Gastrocnemius medialis (tissue), 4 donors: Measurements from ENCODE around the gene ZNF787. TPM values are rescaled to one million over a fixed set of nuclear protein-coding genes. Genes with fewer than 3 reads are reported as not detected.

Source experiments
- ATAC-seq, 2 donors: fragments of 150-250 bp; one replicate each; pipeline ENCODE4 v1.9.1; 2016
- DNase-seq, 2 donors: peaks; one replicate each; pipeline ENCODE4 v3.0.0-alpha.2; 2019
- H3K27ac ChIP-seq, 4 donors: fragments of 200-600 bp; sonication (generic); 1 replicate in 1 of 4; 2 replicates in 3 of 4; pipeline ENCODE4 v1.5.1; 2016 to 2018; ENCODE audit warnings: mild to moderate bottlenecking in 2 of 4, moderate library complexity in 1 of 4
- H3K27me3 ChIP-seq, 3 donors: fragments of 200-600 bp; sonication (generic) in 2 of 3; 1 replicate in 1 of 3; 2 replicates in 2 of 3; pipeline versions ENCODE4 v1.5.1 to v1.6.0; 2016 to 2019; ENCODE audit warnings: mild to moderate bottlenecking in 1 of 3, moderate library complexity in 1 of 3
- H3K36me3 ChIP-seq, 2 donors: fragments of 200-600 bp; sonication (generic) in 1 of 2; one replicate each; pipeline ENCODE4 v1.5.1; 2017 to 2018
- H3K4me1 ChIP-seq, 2 donors: fragments of 200-600 bp; sonication (generic) in 1 of 2; one replicate each; pipeline ENCODE4 v1.5.1; 2016 to 2017; ENCODE audit warnings: mild to moderate bottlenecking in 2 of 2
- H3K4me3 ChIP-seq, 4 donors: fragments of 200-600 bp; sonication (generic) in 3 of 4; 1 replicate in 1 of 4; 2 replicates in 3 of 4; pipeline ENCODE4 v1.5.1; 2016 to 2019; ENCODE audit warnings: mild to moderate bottlenecking in 2 of 4
- H3K9me3 ChIP-seq, 3 donors: fragments of 200-600 bp; sonication (generic) in 2 of 3; 1 replicate in 1 of 3; 2 replicates in 2 of 3; pipeline ENCODE4 v1.5.1; 2016 to 2019
- POLR2A ChIP-seq, 2 donors: fragments of 450-650 bp; IDR thresholded peaks; one replicate each; pipeline ENCODE4 v1.6.1; 2017; ENCODE audit warnings: antibody characterized with exemption in 2 of 2, mild to moderate bottlenecking in 2 of 2, moderate library complexity in 2 of 2
- in situ Hi-C, 4 donors: fragments of 200-750 bp; cut with MboI; loops; one replicate each; pipeline versions ENCODE4 v1.15.0 to v1.8.0; 2017; ENCODE audit warnings: low sequenced_read_pairs in 4 of 4
- intact Hi-C: fragments of 100-400 bp; cut with DNase I; formaldehyde crosslinking; loops from one replicate; pipeline ENCODE4 v1.15.1; 2023; ENCODE audit warnings: low total_unique reads
- total RNA-seq, 4 donors: library from RNA; depleted of rRNA; stranded (reverse); fragments of >200 nt; gene quantifications; one replicate each; pipeline versions ENCODE4 v1.1.0 to v1.2.3, GENCODE V29; 2016
- TF ChIP-seq, protein P1 (sequence below), 5 experiments: fragments of 450-650 bp in 3 of 5; fragments of 200-600 bp in 2 of 5; sonication (generic) in 2 of 5; IDR thresholded peaks in 4 of 5; conservative IDR thresholded peaks in 1 of 5; 1 replicate in 4 of 5; 2 replicates in 1 of 5; pipeline ENCODE4 v1.5.1; 2016 to 2019; ENCODE audit warnings: antibody characterized with exemption in 5 of 5, mild to moderate bottlenecking in 3 of 5, moderate library complexity in 3 of 5

ZNF787 gene
- total RNA-seq, 4 donors from 2014 or later: 16.7 to 43.0 (median 26.5) TPM

DNA sequence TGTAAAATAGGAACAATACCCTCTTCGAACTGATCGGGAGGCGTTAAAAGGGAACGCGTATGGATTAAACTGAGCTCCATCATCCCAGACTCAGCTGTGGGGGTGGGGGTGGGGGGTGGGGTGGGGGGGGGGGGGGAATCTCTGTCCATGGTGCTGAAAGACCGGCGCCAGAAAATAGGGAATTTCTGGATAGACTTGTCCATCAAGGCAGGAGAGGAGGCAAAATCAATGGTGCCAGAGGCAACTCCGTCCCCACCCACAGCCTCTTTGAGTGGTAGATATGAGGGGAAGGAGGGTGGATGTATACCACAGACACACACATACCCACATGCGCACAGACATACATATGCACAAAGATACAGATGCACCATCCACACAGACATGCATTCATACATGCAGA is 37.4 kb downstream of the ZNF787 start:
- DNase-seq: no peak
- TF ChIP-seq, protein P1, sequence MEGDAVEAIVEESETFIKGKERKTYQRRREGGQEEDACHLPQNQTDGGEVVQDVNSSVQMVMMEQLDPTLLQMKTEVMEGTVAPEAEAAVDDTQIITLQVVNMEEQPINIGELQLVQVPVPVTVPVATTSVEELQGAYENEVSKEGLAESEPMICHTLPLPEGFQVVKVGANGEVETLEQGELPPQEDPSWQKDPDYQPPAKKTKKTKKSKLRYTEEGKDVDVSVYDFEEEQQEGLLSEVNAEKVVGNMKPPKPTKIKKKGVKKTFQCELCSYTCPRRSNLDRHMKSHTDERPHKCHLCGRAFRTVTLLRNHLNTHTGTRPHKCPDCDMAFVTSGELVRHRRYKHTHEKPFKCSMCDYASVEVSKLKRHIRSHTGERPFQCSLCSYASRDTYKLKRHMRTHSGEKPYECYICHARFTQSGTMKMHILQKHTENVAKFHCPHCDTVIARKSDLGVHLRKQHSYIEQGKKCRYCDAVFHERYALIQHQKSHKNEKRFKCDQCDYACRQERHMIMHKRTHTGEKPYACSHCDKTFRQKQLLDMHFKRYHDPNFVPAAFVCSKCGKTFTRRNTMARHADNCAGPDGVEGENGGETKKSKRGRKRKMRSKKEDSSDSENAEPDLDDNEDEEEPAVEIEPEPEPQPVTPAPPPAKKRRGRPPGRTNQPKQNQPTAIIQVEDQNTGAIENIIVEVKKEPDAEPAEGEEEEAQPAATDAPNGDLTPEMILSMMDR (IDR thresholded peaks at IDR 0.05 in 4 of 5, conservative IDR thresholded peaks at IDR 0.05 in 1 of 5): no peak
- no peak for TF ChIP-seq POLR2A (IDR thresholded peaks at IDR 0.05)
- intact Hi-C loops: no loop called here

DNA sequence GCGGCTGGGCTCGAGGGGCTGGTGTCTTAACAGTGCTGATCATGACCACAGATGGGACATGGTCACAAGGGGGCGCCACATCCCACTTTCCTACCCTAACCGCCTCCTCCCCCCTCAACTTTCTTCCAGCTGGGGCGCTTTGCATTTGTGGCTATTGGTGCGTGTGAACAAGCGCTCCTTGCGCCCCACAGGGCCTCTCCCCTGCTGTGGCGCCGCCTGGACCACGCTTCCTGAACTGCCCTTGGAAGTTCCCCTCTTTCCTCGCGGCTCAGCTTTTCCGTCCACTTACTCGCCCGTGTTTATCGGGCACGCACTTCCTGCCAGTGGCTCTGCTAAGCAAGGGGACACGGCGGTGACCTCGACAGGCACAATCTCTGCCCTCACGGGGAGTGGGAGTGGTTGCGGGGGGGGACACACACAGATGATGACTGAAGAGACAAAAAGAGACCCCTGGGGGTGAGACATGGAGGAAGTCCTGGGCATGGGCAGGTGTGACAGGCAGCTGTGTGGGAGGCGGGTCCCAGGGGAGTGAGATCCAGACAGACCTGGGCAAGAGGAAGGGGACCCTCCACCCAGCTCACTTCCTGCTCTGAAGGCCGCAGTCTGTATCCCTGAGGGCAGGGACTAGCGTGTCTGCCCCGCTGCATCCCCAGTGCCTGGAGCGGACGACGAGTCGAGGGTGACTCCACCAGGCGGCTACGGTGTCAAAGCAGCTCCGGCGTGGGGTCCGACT is 40.3 kb downstream of the ZNF787 start:
- peak; percentile 43 to 72 for ATAC-seq
- DNase-seq: peak in 1 of 2 donors; percentile 47
- H3K4me1 ChIP-seq: peaks cover 0 to 7% of the 10 kb centered on the region in 2 donors
- TF ChIP-seq, protein P1 (IDR thresholded peaks at IDR 0.05 in 4 of 5, conservative IDR thresholded peaks at IDR 0.05 in 1 of 5): peak; percentile 18 to 58 (median 41)
- no peak for TF ChIP-seq POLR2A (IDR thresholded peaks at IDR 0.05)
- H3K27me3 ChIP-seq: no peaks in the 10 kb centered on the region
- in situ Hi-C loops (loop anchor here in 1 of 4 donors (5.0 kb wide), 1 partner anchor 86 kb away; no protein-coding TSS in a partner anchor), intact Hi-C loops (no loop called here)
- peak overlapping the region; percentile 30 to 45 (median 40) for H3K4me3 ChIP-seq
- no peaks in the 10 kb centered on the region for H3K9me3 ChIP-seq
- no peak overlapping the region for H3K27ac ChIP-seq
- no peaks in the 10 kb centered on the region for H3K36me3 ChIP-seq

More for the DNA sequence above, 37.4 kb downstream of the ZNF787 start:
- no peaks in the 10 kb centered on the region for H3K27me3 ChIP-seq
- no peak overlapping the region for H3K27ac ChIP-seq
- H3K36me3 ChIP-seq: peaks cover 0 to 3% of the 10 kb centered on the region in 2 donors
- in situ Hi-C loops: loop anchor here in 1 of 4 donors (5.0 kb wide), 1 partner anchor 84 kb away; no protein-coding TSS in a partner anchor
- H3K4me1 ChIP-seq: peaks cover 0 to 7% of the 10 kb centered on the region in 2 donors
- H3K9me3 ChIP-seq: no peaks in the 10 kb centered on the region
- no peak for ATAC-seq
- no peak overlapping the region for H3K4me3 ChIP-seq

DNA sequence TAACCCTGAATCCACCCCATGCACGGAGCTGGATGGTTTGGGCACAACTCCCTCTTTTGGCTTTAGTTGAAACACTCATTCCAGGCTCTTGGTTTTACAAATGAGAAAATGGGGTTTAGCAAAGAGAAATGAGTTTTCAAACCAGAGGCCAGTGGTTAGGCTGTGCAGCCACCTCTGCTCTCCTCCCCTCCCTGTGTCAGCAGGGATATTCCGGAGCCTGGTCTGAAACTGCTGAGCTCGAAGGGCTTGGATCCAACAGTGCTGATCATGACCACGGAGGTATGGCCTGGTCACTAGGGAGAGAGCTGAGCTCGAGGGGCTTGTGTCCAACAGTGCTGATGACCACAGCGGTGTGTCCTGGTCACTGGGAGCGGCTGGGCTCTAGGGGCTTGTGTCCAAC is 41.5 kb downstream of the ZNF787 start:
- Histone ChIP-seq H3K36me3 (no peaks in the 10 kb centered on the region), H3K27ac (no peak overlapping the region), H3K4me1 (peaks cover 0 to 7% of the 10 kb centered on the region in 2 donors), H3K27me3 (no peaks in the 10 kb centered on the region), H3K9me3 (no peaks in the 10 kb centered on the region), H3K4me3 (no peak overlapping the region)
- no peak for TF ChIP-seq POLR2A (IDR thresholded peaks at IDR 0.05)
- TF ChIP-seq, protein P1 (IDR thresholded peaks at IDR 0.05 in 4 of 5, conservative IDR thresholded peaks at IDR 0.05 in 1 of 5): no peak
- DNase-seq: no peak
- ATAC-seq: no peak
- in situ Hi-C loops (loop anchor here (5.0 to 10.0 kb wide), 4 partner anchors 85 to 275 kb away; no protein-coding TSS in a partner anchor), intact Hi-C loops (no loop called here)

DNA sequence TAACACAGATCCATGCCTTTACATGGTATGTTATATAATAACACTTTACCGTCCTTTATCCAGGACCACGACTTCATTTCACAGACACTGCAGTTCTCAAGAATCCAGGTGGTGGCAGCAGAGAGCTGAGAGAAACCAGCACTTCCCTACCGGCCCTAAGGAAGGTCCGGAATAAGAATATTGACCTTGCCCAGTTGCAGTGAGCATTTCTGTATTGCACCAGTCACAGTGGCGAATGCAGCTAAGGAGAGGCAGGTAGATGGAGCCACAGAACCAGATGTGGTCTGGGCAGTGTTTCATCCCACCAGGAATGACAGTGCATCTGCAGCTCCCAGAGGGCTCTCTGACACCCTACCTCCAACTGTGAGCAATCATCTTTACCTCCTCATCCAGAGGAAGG is 44.6 kb downstream of the ZNF787 start:
- no peaks in the 10 kb centered on the region for H3K27me3 ChIP-seq
- ATAC-seq: peak; percentile 48 to 62
- H3K36me3 ChIP-seq: no peaks in the 10 kb centered on the region
- intact Hi-C loops (loop anchor here (1.0 kb wide), 2 partner anchors 96 to 274 kb away; no protein-coding TSS in a partner anchor), in situ Hi-C loops (loop anchor here (5.0 to 10.0 kb wide), 4 partner anchors 88 to 278 kb away; no protein-coding TSS in a partner anchor)
- TF ChIP-seq, protein P1 (IDR thresholded peaks at IDR 0.05 in 4 of 5, conservative IDR thresholded peaks at IDR 0.05 in 1 of 5): peak; percentile 74 to 92 (median 82)
- no peak for TF ChIP-seq POLR2A (IDR thresholded peaks at IDR 0.05)
- H3K9me3 ChIP-seq: no peaks in the 10 kb centered on the region
- peaks cover 0 to 7% of the 10 kb centered on the region in 2 donors for H3K4me1 ChIP-seq
- H3K27ac ChIP-seq: no peak overlapping the region
- peak in 1 of 2 donors; percentile 37 for DNase-seq
- H3K4me3 ChIP-seq: no peak overlapping the region
